ENCODE results near the gene PNPLA2. TPM values are rescaled to one million over a fixed set of nuclear protein-coding genes. Genes with fewer than 3 reads are reported as not detected.

The PNPLA2 gene
- total RNA-seq, 4 donors from 2014 or later, result 62.8 to 107 (median 77.6) TPM

DNA sequence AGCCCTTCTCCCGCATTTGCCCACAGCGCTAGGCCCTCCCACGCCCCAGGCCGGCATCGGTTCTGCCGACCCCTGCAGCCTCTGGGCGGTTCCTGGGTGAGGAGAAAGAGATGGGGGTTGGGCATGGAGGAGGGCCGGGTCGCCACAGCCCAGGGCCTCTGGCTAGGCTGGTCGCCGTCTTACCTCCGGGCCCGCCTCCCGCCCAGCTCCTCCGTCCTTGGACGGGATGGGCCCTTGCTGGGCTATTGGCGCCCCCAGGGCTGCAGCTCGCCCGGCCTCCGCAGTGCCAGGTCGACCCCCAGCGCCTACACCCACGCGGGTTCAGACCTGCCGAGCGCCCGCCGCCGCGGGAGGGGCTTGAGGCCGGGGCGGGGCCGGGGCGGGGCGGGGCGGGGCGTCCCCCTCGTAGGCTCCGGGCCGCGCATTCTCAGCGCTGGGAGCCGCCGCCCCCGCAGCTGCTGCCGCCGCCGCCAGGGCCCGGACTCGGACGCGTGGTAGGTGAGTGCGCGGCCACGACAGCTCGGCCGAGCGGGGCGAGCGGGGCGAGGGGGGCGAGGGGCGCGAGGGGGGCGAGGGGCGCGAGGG lies 13.9 kb downstream of the PNPLA2 start, which contains the start of gene CD151:
Gene CD151, plus strand, starts transcription at position 424 of the 585 bp plus-strand sequence. CDS start 3,118 bp downstream, outside the sequence.
- peak within 1 kb of the TSS; percentile 78 to 94 (median 84) for H3K4me3 ChIP-seq
- peaks cover 0 to 49% (median 37%) of the 10 kb centered on the region in 4 donors for H3K27me3 ChIP-seq
- intact Hi-C loops (cut with DNase I), result no loop called here
- peaks cover 11 to 19% (median 18%) of the 10 kb centered on the region in 4 donors for H3K36me3 ChIP-seq
- no peak for DNase-seq (ENCODE audit: extremely low spot score)
- peak within 1 kb of the TSS; percentile 88 to 93 (median 90) for H3K27ac ChIP-seq (replicated peaks in 1 of 4)
- WGBS, result 10% methylated on average over 11 of the region's 67 CpGs
- TF ChIP-seq EP300 (IDR thresholded peaks at IDR 0.05), result no peak
- peak in 1 of 2 donors; percentile 76 for TF ChIP-seq POLR2AphosphoS5 (IDR thresholded peaks at IDR 0.05)
- TF ChIP-seq, protein P1, sequence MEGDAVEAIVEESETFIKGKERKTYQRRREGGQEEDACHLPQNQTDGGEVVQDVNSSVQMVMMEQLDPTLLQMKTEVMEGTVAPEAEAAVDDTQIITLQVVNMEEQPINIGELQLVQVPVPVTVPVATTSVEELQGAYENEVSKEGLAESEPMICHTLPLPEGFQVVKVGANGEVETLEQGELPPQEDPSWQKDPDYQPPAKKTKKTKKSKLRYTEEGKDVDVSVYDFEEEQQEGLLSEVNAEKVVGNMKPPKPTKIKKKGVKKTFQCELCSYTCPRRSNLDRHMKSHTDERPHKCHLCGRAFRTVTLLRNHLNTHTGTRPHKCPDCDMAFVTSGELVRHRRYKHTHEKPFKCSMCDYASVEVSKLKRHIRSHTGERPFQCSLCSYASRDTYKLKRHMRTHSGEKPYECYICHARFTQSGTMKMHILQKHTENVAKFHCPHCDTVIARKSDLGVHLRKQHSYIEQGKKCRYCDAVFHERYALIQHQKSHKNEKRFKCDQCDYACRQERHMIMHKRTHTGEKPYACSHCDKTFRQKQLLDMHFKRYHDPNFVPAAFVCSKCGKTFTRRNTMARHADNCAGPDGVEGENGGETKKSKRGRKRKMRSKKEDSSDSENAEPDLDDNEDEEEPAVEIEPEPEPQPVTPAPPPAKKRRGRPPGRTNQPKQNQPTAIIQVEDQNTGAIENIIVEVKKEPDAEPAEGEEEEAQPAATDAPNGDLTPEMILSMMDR (IDR thresholded peaks at IDR 0.05), result peak in 1 of 3 experiments; percentile 41
- no peak for TF ChIP-seq POLR2A (IDR thresholded peaks at IDR 0.05; ENCODE audit: low read depth)
- peaks cover 85 to 95% (median 94%) of the 10 kb centered on the region in 4 donors for H3K4me1 ChIP-seq
- H3K9me3 ChIP-seq, result no peaks in the 10 kb centered on the region

DNA sequence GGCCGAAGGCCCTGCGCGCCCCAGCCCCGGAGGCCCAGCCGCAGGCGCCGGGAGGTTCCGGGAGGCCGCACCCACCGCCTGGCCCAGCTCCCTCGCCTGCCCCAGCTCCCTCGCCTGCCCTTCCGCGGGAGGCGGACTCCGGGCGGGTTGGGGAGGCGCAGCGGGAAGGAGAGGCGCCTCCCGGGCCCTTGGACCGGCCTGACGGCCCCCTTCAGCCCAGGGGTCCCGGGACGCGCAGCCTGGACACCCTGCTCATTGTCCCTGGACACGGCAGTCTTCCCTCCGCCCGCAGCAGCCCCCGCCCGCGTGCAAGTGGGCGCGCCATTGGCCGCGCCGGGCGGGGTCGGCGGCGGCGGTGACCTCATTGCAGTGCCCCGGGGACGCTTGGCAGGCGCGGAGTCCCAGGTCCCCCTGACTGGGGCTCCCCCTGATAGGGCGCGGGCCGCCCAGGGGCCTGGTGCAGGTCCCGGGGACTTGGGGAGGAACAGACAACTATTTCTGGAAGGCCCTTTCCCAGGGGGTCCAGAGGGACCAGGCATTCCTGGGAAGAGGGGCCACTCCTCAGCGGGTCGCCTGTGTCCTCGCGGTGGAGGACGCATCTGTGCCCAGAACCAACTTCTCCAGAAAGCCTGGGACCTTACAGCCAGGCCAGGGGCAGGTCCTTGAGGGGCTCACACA lies 14.5 kb downstream of the PNPLA2 start:
- no peak for DNase-seq (ENCODE audit: extremely low spot score)
- Histone ChIP-seq H3K36me3 (peaks cover 17 to 26% (median 25%) of the 10 kb centered on the region in 4 donors), H3K27ac (replicated peaks in 1 of 4) (peak overlapping the region; percentile 88 to 93 (median 90)), H3K4me1 (peaks cover 79 to 95% (median 92%) of the 10 kb centered on the region in 4 donors), H3K4me3 (peak overlapping the region; percentile 78 to 94 (median 84)), H3K9me3 (no peaks in the 10 kb centered on the region), H3K27me3 (peaks cover 0 to 43% (median 31%) of the 10 kb centered on the region in 4 donors)
- TF ChIP-seq POLR2A (IDR thresholded peaks at IDR 0.05; ENCODE audit: low read depth) (peak; percentile 19), POLR2AphosphoS5 (IDR thresholded peaks at IDR 0.05) (peak; percentile 35 to 55)
- TF ChIP-seq, protein P1 (IDR thresholded peaks at IDR 0.05), result no peak
- under 1% methylated on average over 24 of the region's 55 CpGs for WGBS
- intact Hi-C loops (cut with DNase I), result no loop called here

DNA sequence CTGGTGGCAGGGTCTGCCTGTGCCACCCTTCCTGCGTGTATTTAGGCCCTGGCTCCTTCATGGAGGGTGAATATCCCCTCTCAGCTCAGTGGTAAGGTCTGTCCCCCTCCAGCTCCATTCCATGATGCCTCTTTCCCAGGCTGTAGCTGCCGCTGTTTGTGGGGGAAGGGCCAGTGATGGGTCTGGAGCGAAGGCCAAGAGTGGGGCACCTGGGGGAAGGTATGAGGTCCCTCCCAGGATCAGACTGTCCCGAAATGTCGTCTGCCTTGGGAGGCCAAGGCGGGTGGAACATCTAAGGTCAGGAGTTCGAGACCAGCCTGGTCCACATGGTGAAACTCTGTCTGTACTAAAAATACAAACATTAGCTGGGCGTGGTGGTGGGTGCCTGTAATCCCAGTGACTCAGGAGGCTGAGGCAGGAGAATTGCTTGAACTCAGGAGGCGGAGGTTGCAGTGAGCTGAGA lies 15.2 kb downstream of the PNPLA2 start:
- intact Hi-C loops (cut with DNase I), result no loop called here
- WGBS, result 34% methylated on average over 9 of the region's 9 CpGs
- H3K9me3 ChIP-seq, result no peaks in the 10 kb centered on the region
- H3K36me3 ChIP-seq, result peaks cover 23 to 32% (median 31%) of the 10 kb centered on the region in 4 donors
- H3K27ac ChIP-seq (replicated peaks in 1 of 4), result peak overlapping the region; percentile 88 to 93 (median 90)
- TF ChIP-seq POLR2A (IDR thresholded peaks at IDR 0.05; ENCODE audit: low read depth) (no peak), EP300 (IDR thresholded peaks at IDR 0.05) (no peak), POLR2AphosphoS5 (IDR thresholded peaks at IDR 0.05) (peak; percentile 45 to 51)
- H3K4me3 ChIP-seq, result peak overlapping the region; percentile 78 to 94 (median 84)
- peaks cover 77 to 95% (median 92%) of the 10 kb centered on the region in 4 donors for H3K4me1 ChIP-seq
- H3K27me3 ChIP-seq, result peaks cover 0 to 37% (median 25%) of the 10 kb centered on the region in 4 donors
- no peak for DNase-seq (ENCODE audit: extremely low spot score)

- DNase-seq (ENCODE audit: extremely low spot score), result no peak
- intact Hi-C loops (cut with DNase I), result no loop called here
- peaks cover 0 to 29% (median 18%) of the 10 kb centered on the region in 4 donors for H3K27me3 ChIP-seq
- H3K9me3 ChIP-seq, result no peaks in the 10 kb centered on the region
- H3K36me3 ChIP-seq, result peaks cover 29 to 40% (median 39%) of the 10 kb centered on the region in 4 donors
- TF ChIP-seq, protein P1 (IDR thresholded peaks at IDR 0.05), result peak in 1 of 3 experiments; percentile 8
- peak; percentile 49 for TF ChIP-seq POLR2A (IDR thresholded peaks at IDR 0.05; ENCODE audit: low read depth)
- TF ChIP-seq EP300 (IDR thresholded peaks at IDR 0.05), result no peak
- peak; percentile 84 to 88 for TF ChIP-seq POLR2AphosphoS5 (IDR thresholded peaks at IDR 0.05)
- 17% methylated on average over 13 of the region's 31 CpGs for WGBS
- peaks cover 74 to 95% (median 90%) of the 10 kb centered on the region in 4 donors for H3K4me1 ChIP-seq
- H3K27ac ChIP-seq (replicated peaks in 1 of 4), result peak overlapping the region; percentile 88 to 93 (median 90)
- H3K4me3 ChIP-seq, result peak overlapping the region; percentile 78 to 94 (median 84)
Measured at GRCh38 chr11:834371-835316, 15.9 kb downstream of the PNPLA2 start.

Data from esophagus muscularis mucosa (tissue), 4 donors.